Left hindlimb (tissue), 1 donor: Measurements from ENCODE around the gene CLIP4.
"Not testable (repeated sequence)": the region's sequence is repeated elsewhere in the genome, so short reads cannot be mapped to it uniquely, and the experiment has no call there.

Experiments used
- DNase-seq: peaks from one replicate; pipeline ENCODE4 v3.0.0-alpha.2; 2018

The CLIP4 gene

DNA sequence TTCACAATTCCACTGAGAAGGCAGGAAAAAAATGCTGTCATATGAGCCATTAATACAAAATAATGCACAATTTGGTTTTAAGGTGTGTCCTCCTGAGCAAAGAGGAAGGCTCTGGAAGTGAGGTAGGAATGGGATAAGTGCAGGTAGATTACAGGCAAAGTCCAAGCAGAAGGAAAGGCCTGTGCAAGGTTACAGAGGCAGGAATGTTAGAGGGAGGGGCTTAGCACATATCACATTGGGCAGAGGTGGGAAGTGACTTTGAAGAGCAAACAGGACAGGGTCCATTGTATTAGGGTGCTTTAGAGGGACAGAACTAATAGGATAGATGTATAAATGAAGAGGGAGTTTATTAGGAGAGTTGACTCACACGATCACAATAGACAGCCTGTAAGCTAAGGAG is 14.7 kb upstream of the CLIP4 start:
- DNase-seq = no peak

DNA sequence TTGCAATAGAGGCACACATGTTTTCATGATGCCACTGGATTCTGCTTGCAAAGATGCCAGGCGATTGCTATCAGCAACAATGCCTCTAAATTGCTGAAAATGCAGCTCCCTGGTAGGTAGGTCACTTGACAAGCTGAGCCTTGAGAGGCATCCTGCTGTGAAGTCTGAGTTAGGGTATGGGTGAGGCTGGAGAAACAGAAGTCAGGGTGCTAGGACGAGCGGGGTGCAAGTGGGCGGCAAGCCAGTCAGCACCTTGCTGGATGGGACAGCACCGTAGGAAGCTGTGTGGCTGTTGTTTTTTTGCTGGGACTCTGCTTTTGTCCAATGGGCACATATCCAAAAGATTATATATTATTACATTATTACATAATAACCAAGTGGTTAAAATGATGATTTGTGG is 10.5 kb upstream of the CLIP4 start:
- no peak for DNase-seq

DNA sequence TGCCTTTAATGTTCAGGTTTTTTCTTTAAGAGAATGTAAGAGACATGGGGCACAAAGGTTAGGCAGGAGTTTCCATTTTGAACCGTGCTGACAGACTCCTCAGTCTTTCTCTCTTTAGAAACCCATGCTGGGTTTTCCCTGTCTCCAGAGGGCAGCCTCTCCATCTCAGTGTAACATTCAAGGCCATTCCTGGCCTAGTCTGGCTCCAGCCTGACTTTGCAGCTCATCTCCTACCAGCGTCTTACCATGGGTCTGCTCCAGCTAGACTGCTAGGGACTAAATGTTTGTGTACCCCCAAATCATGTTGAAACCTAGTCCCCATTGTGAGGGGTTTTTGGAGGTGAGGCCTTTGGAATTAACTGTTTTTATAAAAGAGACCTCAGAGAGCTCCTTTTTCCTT is 9.8 kb upstream of the CLIP4 start:
- DNase-seq = no peak

GRCh38 chr2:29106256-29106655 is 9.0 kb upstream of the CLIP4 start:
- DNase-seq = no peak

- no peak for DNase-seq
These were observed 8.2 kb upstream of the CLIP4 start for GRCh38 chr2:29106980-29107388.

DNA sequence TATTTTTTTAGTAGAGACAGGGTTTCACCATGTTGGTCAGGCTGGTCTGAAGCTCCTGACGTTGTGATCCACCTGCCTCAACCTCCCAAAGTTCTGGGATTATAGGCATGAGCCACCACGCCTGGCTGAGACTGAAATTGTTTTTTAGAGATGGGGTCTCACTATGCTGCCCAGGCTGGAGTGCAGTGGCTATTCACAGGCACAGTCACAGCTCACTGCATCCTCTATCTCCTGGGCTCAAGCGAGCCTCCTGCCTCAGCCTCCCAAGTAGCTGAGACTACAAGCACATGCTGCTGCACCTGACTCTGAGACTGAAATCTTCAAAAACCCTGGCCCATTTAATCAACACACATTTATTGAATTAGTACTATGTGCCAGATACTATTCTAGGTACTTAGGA is 7.7 kb upstream of the CLIP4 start:
- DNase-seq = not testable (repeated sequence)

GRCh38 chr2:29108225-29108624 is 7.0 kb upstream of the CLIP4 start:
- DNase-seq = no peak

DNA sequence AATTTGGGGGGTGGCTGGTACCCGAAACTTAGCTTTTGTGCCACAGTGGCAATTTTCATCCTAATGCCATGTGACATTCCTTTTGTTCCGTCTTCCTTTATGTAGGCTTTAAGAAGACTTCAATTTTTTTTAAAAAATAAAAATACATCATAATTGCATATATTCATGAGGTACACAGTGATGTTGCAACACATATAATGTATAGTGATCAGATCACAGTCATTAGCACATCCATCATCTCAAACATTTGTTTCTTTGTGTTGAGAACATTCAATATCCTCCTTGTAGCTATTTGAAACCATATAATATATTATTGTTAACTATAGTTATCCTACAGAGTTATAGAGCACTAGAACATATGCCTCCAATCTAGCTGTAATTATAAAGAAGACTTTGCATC is 6.0 kb upstream of the CLIP4 start:
- no peak for DNase-seq

- DNase-seq = no peak
These were observed 4.2 kb upstream of the CLIP4 start for GRCh38 chr2:29110916-29111535.

DNA sequence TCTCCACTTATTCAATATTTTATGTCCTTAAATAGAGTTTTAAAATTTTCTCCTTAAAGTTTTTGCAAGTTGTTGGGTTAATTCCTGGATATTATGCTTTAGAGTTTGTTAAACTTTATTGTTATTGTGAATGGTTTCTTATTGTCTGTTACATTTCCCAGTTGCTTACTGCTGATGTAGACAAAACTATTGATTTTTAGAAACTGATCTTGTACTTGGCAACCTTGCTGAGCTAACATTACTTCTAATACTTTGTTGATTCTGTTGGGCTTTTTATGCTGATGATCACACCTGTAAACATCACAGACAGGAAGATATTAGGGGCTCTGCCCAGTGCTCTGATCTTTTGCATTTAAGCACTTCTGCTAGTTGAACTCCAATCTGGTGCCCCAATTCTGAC is 2.8 kb upstream of the CLIP4 start:
- DNase-seq = no peak

GRCh38 chr2:29113027-29113686 is 2.1 kb upstream of the CLIP4 start:
- DNase-seq = no peak

- no peak for DNase-seq
These were observed 1.3 kb upstream of the CLIP4 start for GRCh38 chr2:29113891-29114321.

GRCh38 chr2:29114586-29114945 is 649 bp upstream of the CLIP4 start:
- no peak for DNase-seq

GRCh38 chr2:29115797-29116781 is 874 bp downstream of the CLIP4 start:
- peak; percentile 42 for DNase-seq

GRCh38 chr2:29117636-29118303 is 2.6 kb downstream of the CLIP4 start:
- DNase-seq = no peak

DNA sequence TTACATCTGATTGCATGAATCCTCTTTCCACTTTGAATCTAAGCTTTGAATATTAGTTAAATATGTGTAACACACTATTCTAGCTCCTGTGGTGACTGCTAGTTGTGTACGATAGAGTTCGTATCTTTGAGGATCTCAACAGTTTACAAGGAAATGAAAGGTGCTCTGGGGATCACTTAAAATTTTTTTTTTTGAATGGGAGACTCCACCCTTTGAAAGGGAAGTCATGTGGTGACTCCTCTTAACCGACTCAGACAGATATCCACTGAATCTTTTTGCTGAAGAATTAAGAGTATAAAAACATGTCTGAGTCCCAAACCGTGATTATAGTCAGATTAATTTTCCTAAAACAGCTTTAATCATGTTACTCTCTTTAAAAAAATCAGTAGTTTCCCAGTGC is 4.0 kb downstream of the CLIP4 start:
- DNase-seq = no peak

DNA sequence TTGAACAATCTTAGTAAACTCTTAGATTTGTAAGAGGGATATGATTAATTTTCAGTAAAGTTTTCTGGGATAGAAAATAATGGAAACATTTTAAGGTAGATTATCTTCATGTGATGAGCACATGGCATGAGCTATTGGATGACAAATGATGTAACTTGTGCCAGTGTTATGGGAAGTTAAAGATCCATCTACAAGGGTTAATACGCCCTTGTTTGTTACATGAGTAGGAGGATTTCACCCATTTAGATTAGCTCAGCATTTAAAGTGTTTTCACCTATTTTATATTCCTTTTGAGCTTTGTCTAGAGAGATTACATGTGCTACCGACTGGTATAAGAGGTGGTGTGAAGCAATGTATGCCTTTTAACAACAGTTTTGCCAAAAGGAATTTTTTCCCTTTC is 5.6 kb downstream of the CLIP4 start:
- DNase-seq = no peak

DNA sequence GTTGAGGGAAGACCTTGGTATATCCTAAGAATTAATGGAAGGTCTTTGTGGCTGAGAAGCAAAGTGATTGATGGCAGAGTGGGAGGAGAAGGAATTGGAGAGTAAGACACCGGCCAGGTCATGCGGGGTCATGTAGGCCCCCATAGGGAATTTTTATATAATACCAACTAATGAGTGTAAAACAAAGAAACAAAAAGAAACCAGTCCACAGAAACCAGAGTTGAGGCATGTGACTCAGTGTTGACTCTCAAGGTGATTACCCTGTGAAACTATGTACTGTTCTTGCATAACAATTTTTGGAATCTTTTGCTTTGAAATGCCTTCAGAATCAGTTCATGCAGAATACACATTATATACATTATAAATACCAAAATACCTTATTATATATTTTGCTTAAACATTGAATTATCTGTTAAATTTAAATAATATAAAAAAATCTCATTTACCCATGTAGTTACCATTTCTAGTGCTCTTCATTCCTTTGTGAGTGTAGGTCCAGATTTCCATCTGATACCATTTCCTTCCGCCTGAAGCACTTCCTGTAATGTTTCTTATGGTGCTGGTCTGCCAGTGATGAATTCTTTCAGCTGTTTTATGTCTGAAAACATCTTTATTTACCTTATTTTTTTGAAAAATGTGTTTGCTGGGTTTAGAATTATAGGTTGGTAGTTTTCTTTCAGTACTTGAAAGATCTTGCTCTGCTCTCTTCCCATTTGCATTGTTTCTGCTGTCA is 8.6 kb downstream of the CLIP4 start:
- DNase-seq = no peak

DNA sequence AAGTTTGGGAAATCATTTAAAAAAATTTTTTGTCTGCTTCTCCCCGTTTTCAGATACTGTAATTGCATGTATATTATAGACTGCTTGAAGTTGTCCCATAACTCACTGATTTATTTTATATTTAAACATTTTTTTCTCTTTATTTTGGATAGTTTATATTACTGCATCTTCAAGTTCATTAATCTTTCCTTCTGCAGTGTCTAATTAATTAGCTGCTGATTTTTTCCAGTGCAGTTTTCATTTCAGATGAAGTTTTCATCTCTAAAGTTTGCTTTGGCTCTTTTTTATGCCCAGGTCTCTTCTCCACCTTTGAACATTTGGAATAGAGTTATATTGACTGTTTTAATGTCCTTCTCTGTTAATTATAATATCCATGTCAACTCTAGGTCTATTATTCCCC is 9.3 kb downstream of the CLIP4 start:
- no peak for DNase-seq

- DNase-seq = no peak
These were observed 14.5 kb downstream of the CLIP4 start for GRCh38 chr2:29129586-29130281.

DNA sequence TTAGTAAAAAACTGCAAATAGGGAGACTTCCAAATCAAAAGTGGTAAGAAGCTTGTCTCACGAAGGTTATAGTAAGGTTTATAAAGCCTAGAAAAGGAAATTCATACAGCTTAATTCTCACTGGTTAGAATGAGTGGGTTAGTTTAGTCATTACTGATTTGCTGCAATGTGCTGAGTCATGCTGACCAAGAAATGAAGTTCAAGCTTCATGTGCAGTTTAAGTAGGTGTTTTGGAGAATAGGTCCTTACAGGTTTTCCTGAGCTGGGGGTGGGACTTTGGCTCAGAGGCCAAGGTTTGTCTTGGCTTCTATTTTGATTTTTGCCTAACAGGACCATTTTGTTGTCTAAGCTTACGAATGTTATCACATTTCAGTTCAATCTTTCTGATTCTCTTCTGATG is 15.1 kb downstream of the CLIP4 start:
- DNase-seq = no peak

DNA sequence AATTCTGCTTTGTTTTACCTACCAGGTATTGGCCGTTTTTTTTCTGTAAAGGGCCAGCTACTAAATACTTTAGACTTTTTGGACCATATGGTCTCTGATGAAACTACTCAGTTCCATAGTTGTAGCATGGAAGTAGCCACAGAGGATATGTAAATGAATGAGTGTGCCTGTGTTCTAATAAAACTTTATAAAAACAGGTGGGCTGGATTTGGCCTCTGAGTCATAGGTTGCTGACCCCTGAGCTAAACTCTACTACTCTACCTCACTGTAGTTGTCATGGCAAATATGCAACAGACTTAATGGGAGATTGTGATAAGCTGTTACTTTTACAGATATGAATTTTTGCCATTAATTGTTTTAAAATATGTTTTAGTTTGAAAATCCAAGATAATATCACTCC is 19.7 kb downstream of the CLIP4 start:
- DNase-seq = no peak
